GM21367 (cell line): ENCODE data around the gene CASP3.
"Not testable (repeated sequence)": the region's sequence is repeated elsewhere in the genome, so short reads cannot be mapped to it uniquely, and the experiment has no call there.

Experiments
- ATAC-seq: cut with Tn5 transposase; IDR thresholded peaks from one replicate; pipeline ENCODE4 v1.9.1; 2021; ENCODE audit not compliant: unreplicated experiment

Gene CASP3

GRCh38 chr4:184636144-184636543 is 13.1 kb downstream of the CASP3 start:
- no peak for ATAC-seq

- no peak for ATAC-seq
Measured at GRCh38 chr4:184635381-184635780, 13.9 kb downstream of the CASP3 start.

GRCh38 chr4:184632842-184633241 is 16.4 kb downstream of the CASP3 start:
- ATAC-seq, result no peak

- ATAC-seq, result no peak
Measured at GRCh38 chr4:184628103-184628502, 21.1 kb downstream of the CASP3 start.

- not testable (repeated sequence) for ATAC-seq
Measured at GRCh38 chr4:184625783-184626596, 23.3 kb downstream of the CASP3 start.

- ATAC-seq, result no peak
Measured at GRCh38 chr4:184624972-184625554, 24.2 kb downstream of the CASP3 start.

GRCh38 chr4:184624504-184624903 is 24.7 kb downstream of the CASP3 start:
- ATAC-seq, result not testable (repeated sequence)

GRCh38 chr4:184621518-184621917 is 27.7 kb downstream of the CASP3 start:
- ATAC-seq, result no peak

- ATAC-seq, result no peak
Measured at GRCh38 chr4:184620212-184620867, 28.9 kb downstream of the CASP3 start.

- no peak for ATAC-seq
Measured at GRCh38 chr4:184617600-184618196, 31.5 kb downstream of the CASP3 start.

GRCh38 chr4:184616633-184617551 is 32.4 kb downstream of the CASP3 start:
- peak; percentile 83 for ATAC-seq

GRCh38 chr4:184616168-184616567 is 33.1 kb downstream of the CASP3 start:
- not testable (repeated sequence) for ATAC-seq

- no peak for ATAC-seq
Measured at GRCh38 chr4:184614509-184614908, 34.7 kb downstream of the CASP3 start.

- ATAC-seq, result no peak
Measured at GRCh38 chr4:184613405-184613804, 35.8 kb downstream of the CASP3 start.

GRCh38 chr4:184612074-184612473 is 37.2 kb downstream of the CASP3 start:
- no peak for ATAC-seq

GRCh38 chr4:184607429-184607828 is 41.8 kb downstream of the CASP3 start:
- ATAC-seq, result not testable (repeated sequence)

GRCh38 chr4:184602857-184603256 is 46.4 kb downstream of the CASP3 start:
- ATAC-seq, result not testable (repeated sequence)

- not testable (repeated sequence) for ATAC-seq
Measured at GRCh38 chr4:184600982-184601381, 48.3 kb downstream of the CASP3 start.

- ATAC-seq, result no peak
Measured at GRCh38 chr4:184599492-184600135, 49.6 kb downstream of the CASP3 start.
